Measurements from ENCODE around the gene MREG.

DNA sequence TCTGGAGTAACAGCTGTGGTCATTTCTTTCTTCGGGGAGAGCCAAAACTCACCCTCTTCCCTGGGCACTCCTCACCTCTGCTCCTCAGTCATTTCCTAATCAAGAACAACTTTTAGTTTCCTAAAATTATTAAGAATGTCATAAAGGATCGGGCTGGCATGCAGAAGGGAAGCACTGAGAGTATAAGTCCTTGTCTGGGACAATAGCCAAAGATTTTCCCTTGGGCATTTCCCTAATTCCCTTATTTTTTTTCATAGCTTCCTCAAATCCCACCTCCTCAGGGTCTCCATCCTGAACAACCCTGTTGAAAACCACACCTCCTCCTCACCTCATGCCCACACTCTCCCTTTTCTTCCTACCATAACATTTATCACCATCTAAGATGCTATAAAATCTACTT lies 115.0 kb downstream of the MREG start:
- TF ChIP-seq POLR2A (IDR thresholded peaks at IDR 0.05): no peak
- TF ChIP-seq, protein P1, sequence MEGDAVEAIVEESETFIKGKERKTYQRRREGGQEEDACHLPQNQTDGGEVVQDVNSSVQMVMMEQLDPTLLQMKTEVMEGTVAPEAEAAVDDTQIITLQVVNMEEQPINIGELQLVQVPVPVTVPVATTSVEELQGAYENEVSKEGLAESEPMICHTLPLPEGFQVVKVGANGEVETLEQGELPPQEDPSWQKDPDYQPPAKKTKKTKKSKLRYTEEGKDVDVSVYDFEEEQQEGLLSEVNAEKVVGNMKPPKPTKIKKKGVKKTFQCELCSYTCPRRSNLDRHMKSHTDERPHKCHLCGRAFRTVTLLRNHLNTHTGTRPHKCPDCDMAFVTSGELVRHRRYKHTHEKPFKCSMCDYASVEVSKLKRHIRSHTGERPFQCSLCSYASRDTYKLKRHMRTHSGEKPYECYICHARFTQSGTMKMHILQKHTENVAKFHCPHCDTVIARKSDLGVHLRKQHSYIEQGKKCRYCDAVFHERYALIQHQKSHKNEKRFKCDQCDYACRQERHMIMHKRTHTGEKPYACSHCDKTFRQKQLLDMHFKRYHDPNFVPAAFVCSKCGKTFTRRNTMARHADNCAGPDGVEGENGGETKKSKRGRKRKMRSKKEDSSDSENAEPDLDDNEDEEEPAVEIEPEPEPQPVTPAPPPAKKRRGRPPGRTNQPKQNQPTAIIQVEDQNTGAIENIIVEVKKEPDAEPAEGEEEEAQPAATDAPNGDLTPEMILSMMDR (IDR thresholded peaks at IDR 0.05): no peak
- no peak for TF ChIP-seq POLR2AphosphoS5 (IDR thresholded peaks at IDR 0.05)
- TF ChIP-seq EP300 (IDR thresholded peaks at IDR 0.05): no peak

Data from sigmoid colon (tissue), 4 donors.